Measurements from ENCODE around the gene LPCAT4. TPM values are rescaled to one million over a fixed set of nuclear protein-coding genes. Genes with fewer than 3 reads are reported as not detected.

Gene LPCAT4
- total RNA-seq, 1 donor from 2014 or later, result 32.4 TPM

DNA sequence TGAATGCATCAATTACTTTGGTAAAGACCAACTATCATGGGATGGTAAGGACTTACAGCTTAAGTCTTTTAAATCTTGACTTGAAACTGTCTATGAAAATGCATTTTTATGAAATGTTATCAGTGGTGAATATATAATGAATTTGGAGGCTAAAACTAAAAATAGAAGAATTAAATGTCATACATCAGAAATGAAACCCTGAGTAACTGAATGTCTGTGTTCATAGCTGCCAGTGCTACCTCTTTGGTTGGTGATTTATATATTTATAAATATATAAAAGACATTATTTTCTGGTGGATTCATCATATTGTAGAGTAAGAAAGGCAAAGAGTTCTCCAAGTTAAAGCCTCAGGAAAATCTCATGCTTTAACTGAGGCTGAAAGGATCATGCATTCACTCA lies 41.6 kb downstream of the LPCAT4 start:
- no peak for DNase-seq (ENCODE audit: low spot score)
- Mint-ChIP-seq H3K4me3 (ENCODE audit: unreplicated experiment) (no peak overlapping the region), H3K9me3 (ENCODE audit: unreplicated experiment) (no peaks in the 10 kb centered on the region), H3K36me3 (ENCODE audit: low read depth, unreplicated experiment) (no peaks in the 10 kb centered on the region), H3K4me1 (ENCODE audit: unreplicated experiment) (no peaks in the 10 kb centered on the region), H3K27me3 (ENCODE audit: unreplicated experiment) (peaks cover 1% of the 10 kb centered on the region), H3K27ac (ENCODE audit: unreplicated experiment) (no peak overlapping the region)
- TF ChIP-seq, protein P1, sequence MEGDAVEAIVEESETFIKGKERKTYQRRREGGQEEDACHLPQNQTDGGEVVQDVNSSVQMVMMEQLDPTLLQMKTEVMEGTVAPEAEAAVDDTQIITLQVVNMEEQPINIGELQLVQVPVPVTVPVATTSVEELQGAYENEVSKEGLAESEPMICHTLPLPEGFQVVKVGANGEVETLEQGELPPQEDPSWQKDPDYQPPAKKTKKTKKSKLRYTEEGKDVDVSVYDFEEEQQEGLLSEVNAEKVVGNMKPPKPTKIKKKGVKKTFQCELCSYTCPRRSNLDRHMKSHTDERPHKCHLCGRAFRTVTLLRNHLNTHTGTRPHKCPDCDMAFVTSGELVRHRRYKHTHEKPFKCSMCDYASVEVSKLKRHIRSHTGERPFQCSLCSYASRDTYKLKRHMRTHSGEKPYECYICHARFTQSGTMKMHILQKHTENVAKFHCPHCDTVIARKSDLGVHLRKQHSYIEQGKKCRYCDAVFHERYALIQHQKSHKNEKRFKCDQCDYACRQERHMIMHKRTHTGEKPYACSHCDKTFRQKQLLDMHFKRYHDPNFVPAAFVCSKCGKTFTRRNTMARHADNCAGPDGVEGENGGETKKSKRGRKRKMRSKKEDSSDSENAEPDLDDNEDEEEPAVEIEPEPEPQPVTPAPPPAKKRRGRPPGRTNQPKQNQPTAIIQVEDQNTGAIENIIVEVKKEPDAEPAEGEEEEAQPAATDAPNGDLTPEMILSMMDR (IDR thresholded peaks at IDR 0.05; ENCODE audit: unreplicated experiment), result no peak

DNA sequence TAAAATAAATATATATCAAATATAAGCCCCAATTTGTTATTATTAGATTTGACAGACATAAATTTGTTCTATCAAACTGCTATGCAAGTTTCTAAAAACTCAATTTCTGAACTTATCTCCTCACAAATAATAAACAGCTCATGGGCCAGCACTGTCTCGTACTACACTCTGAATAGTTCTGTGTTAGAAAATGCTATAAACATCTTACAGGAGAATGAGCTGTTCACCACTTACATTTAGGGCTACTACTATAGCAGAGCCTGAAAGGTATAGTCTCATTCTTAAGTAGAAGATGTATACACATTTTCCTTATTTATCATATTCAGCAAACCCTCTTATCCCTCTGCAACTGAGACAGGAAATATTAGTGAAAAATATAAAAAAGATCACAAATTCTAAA lies 42.1 kb downstream of the LPCAT4 start:
- Mint-ChIP-seq H3K27me3 (ENCODE audit: unreplicated experiment) (peaks cover 1% of the 10 kb centered on the region), H3K4me3 (ENCODE audit: unreplicated experiment) (no peak overlapping the region), H3K36me3 (ENCODE audit: low read depth, unreplicated experiment) (no peaks in the 10 kb centered on the region), H3K27ac (ENCODE audit: unreplicated experiment) (no peak overlapping the region), H3K9me3 (ENCODE audit: unreplicated experiment) (no peaks in the 10 kb centered on the region), H3K4me1 (ENCODE audit: unreplicated experiment) (no peaks in the 10 kb centered on the region)
- TF ChIP-seq, protein P1 (IDR thresholded peaks at IDR 0.05; ENCODE audit: unreplicated experiment), result no peak
- no peak for DNase-seq (ENCODE audit: low spot score)

GRCh38 chr15:34323217-34323616 lies 43.8 kb downstream of the LPCAT4 start:
- Mint-ChIP-seq H3K27me3 (ENCODE audit: unreplicated experiment) (no peaks in the 10 kb centered on the region), H3K36me3 (ENCODE audit: low read depth, unreplicated experiment) (no peaks in the 10 kb centered on the region), H3K27ac (ENCODE audit: unreplicated experiment) (no peak overlapping the region), H3K4me3 (ENCODE audit: unreplicated experiment) (no peak overlapping the region), H3K4me1 (ENCODE audit: unreplicated experiment) (peaks cover 8% of the 10 kb centered on the region), H3K9me3 (ENCODE audit: unreplicated experiment) (no peaks in the 10 kb centered on the region)
- TF ChIP-seq, protein P1 (IDR thresholded peaks at IDR 0.05; ENCODE audit: unreplicated experiment), result no peak
- DNase-seq (ENCODE audit: low spot score), result no peak

GRCh38 chr15:34318277-34319079 lies 48.5 kb downstream of the LPCAT4 start:
- H3K4me3 Mint-ChIP-seq (ENCODE audit: unreplicated experiment), result peak overlapping the region; percentile 90
- H3K9me3 Mint-ChIP-seq (ENCODE audit: unreplicated experiment), result no peaks in the 10 kb centered on the region

More at GRCh38 chr15:34318277-34319079, 48.5 kb downstream of the LPCAT4 start:
- peaks cover 11% of the 10 kb centered on the region for H3K4me1 Mint-ChIP-seq (ENCODE audit: unreplicated experiment)
- DNase-seq (ENCODE audit: low spot score), result peak; percentile 21
- no peaks in the 10 kb centered on the region for H3K36me3 Mint-ChIP-seq (ENCODE audit: low read depth, unreplicated experiment)
- peak overlapping the region; percentile 92 for H3K27ac Mint-ChIP-seq (ENCODE audit: unreplicated experiment)
- no peaks in the 10 kb centered on the region for H3K27me3 Mint-ChIP-seq (ENCODE audit: unreplicated experiment)
- TF ChIP-seq, protein P1 (IDR thresholded peaks at IDR 0.05; ENCODE audit: unreplicated experiment), result no peak

Measured in endothelial cell (in vitro differentiated cells).